Kidney epithelial cell (primary cell): ENCODE data around the gene ETNK2. TPM values are rescaled to one million over a fixed set of nuclear protein-coding genes. Genes with fewer than 3 reads are reported as not detected.

Source experiments
- DNase-seq: peaks from one replicate; pipeline ENCODE4 v3.0.0-alpha.2; 2010; ENCODE audit warnings: low read depth
- H3K27me3 ChIP-seq: 2 replicates; pipeline ENCODE4 v1.6.0; 2011; ENCODE audit warnings: low read length; ENCODE audit not compliant: control insufficient read depth, insufficient read depth
- H3K36me3 ChIP-seq: 2 replicates; pipeline ENCODE4 v1.5.1; 2011; ENCODE audit warnings: low read length; ENCODE audit not compliant: control insufficient read depth, insufficient read depth
- H3K4me3 ChIP-seq: 2 replicates; pipeline ENCODE4 v1.5.1; 2011; ENCODE audit warnings: low read depth, mild to moderate bottlenecking, control low read depth, low read length
- total RNA-seq: library from RNA; depleted of rRNA; stranded (reverse); fragments of >200 nt; gene quantifications from 2 replicates; pipeline ENCODE4 v1.2.3, GENCODE V29; 2015
- TF ChIP-seq, protein P1 (sequence below): IDR thresholded peaks from 2 replicates; pipeline ENCODE4 v1.5.1; 2011; ENCODE audit warnings: mild to moderate bottlenecking, moderate library complexity, low read length, control low read depth, inconsistent platforms; ENCODE audit not compliant: insufficient read depth, poor library complexity, severe bottlenecking

The ETNK2 gene
- total RNA-seq, 1 donor from 2014 or later = 29.5 TPM

DNA sequence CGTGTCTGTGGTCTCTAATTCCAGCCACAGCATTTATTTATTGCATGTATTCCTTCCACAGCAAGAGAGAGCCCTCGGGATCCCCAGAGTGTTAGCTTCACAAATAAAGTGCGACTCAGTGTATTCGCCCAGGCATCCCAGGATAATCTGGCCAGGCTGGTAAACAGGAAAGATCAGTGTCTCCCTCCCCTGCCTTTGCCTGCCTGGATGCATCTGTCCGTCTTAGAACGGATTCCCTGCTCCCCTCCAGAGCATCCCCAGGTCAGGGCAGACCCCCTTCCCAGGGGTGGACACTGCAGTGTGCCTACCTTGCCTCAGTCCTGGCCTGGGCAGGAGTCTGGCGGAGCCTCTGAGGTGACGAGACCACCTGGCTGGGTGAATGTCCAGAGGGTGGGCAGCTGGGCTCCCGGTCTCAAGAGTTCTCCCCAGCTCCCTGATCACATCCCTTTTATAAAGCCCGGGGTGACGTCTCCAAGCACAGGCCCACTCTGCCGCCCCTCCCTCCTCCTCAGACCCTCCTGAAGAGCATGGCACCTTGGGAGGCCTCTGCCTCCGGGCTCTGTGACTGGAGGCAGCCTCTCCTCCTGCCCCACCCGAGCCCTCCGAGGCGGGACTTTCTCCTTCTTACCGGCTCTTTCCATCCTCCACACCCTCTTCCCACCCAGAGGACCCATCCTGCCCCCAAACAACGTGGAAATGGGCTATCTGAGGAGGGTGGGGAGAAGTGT, 44.4 kb upstream of the ETNK2 start, which contains the start of gene KISS1:
KISS1 (minus strand) TSS at position 424 of the 728 bp plus-strand sequence. CDS start 3,615 bp downstream, outside the sequence.
- Histone ChIP-seq H3K36me3 (no peaks in the 10 kb centered on the region), H3K27me3 (no peaks in the 10 kb centered on the region), H3K4me3 (no peak within 1 kb of the TSS)
- no peak for DNase-seq
- TF ChIP-seq, protein P1, sequence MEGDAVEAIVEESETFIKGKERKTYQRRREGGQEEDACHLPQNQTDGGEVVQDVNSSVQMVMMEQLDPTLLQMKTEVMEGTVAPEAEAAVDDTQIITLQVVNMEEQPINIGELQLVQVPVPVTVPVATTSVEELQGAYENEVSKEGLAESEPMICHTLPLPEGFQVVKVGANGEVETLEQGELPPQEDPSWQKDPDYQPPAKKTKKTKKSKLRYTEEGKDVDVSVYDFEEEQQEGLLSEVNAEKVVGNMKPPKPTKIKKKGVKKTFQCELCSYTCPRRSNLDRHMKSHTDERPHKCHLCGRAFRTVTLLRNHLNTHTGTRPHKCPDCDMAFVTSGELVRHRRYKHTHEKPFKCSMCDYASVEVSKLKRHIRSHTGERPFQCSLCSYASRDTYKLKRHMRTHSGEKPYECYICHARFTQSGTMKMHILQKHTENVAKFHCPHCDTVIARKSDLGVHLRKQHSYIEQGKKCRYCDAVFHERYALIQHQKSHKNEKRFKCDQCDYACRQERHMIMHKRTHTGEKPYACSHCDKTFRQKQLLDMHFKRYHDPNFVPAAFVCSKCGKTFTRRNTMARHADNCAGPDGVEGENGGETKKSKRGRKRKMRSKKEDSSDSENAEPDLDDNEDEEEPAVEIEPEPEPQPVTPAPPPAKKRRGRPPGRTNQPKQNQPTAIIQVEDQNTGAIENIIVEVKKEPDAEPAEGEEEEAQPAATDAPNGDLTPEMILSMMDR = no peak

DNA sequence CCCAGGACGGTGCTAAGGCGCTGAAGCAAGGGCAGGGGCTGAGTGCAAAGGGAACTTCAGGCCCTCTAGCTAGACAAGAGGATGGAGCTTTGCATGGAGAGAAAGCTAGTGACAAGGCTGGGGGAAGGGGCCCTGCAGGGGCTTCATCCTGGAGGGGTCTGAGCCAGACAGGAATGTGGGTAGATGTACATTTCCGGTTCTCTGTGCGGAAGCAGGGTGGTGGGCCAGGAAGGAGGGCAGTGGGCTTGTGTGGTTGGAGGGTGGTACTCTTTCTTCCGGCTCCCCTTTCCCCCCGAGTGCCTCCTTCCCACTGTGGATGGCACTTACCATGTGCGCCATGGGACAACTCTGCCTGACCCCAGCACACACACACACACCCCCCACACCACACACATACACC, 42.9 kb upstream of the ETNK2 start:
- TF ChIP-seq, protein P1 = no peak
- no peak for DNase-seq
- Histone ChIP-seq H3K36me3 (no peaks in the 10 kb centered on the region), H3K27me3 (no peaks in the 10 kb centered on the region), H3K4me3 (no peak overlapping the region)

DNA sequence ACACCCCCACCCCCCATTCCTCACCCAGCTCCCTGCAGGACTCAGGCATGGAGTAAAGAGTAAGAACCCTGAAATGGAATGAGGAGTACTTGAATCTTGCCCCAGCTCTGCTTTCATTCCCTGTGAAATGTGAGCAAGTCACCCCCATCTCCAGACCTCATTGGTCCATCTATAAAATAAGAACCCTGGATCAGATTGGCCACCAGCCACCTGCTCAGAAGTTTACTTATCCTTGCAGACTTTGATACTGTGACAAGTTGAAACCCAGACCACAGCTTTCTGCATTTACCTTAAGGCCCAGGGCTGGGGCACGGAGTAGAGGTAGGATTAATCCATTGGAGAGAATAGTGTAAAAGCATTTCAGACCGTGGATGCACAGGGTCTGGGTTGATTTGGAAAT, 42.2 kb upstream of the ETNK2 start:
- TF ChIP-seq, protein P1 = no peak
- H3K27me3 ChIP-seq = no peaks in the 10 kb centered on the region
- H3K36me3 ChIP-seq = no peaks in the 10 kb centered on the region
- H3K4me3 ChIP-seq = no peak overlapping the region
- DNase-seq = no peak

DNA sequence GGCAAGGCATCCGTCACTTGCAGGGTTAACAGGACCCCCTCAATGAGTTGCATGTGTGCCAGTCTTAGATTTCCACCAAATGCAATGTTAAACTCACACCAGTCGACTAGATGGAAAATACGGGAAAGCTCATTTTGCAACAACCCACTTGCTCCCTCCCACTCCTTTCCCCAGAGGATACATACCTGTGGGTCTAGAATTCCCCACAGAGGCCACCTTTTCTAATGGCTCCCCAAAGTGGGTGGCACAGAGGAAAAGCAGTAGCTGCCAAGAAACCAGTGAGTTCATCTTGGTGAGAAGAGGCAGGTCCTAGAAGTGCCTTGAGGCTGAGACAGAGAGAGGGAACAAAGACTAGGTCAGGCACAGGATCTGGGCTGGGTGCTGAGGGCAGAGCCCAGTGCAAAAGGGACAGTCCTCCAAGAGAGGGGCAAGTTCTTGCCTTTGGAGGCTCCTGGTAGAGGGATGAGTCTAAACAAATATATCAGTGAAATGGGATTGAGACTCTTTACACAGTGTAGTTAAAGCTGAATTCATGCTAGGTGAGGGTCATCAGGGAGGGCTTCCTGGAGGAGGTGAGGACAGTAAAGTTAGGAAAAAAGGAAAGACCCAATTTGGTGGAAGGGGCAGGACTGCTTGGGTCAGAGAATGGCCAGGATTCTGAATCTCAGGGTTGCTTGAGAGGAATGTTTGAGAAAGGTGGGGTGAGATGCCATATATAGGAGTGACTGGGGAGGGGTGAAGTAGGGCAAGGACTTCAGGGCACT, 40.9 kb upstream of the ETNK2 start:
- TF ChIP-seq, protein P1 = no peak
- Histone ChIP-seq H3K4me3 (no peak overlapping the region), H3K36me3 (no peaks in the 10 kb centered on the region), H3K27me3 (no peaks in the 10 kb centered on the region)
- DNase-seq = no peak

DNA sequence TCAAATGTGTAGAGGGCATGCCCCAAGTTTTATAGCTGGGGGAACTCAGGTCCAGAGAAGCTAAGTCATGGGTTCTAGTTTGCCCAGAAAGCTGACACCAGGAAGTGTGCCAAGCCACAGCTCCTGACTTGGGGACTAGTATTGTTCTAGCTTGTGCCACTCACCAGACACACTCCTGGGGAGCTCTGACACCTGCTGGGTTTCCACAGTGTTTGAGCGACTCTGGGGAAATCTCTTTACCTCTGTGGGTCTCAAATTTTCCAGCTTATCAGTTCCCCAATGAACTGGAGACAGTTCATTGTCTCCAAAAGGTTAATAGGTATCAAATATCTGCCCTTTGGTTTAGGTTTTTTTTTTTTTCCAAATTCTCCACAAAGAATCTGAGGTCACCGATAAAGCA, 40.2 kb upstream of the ETNK2 start:
- DNase-seq = no peak
- TF ChIP-seq, protein P1 = no peak

More for the DNA sequence above, 40.2 kb upstream of the ETNK2 start:
- H3K36me3 ChIP-seq = no peaks in the 10 kb centered on the region
- no peaks in the 10 kb centered on the region for H3K27me3 ChIP-seq
- no peak overlapping the region for H3K4me3 ChIP-seq
